Gastroesophageal sphincter (tissue), 3 donors: ENCODE measurements around the gene MLXIP.

ENCODE experiments used
- CTCF ChIP-seq, 4 experiments: fragments of 200-600 bp in 2 of 4; fragments of 450-650 bp in 2 of 4; sonication (generic) in 1 of 4; IDR thresholded peaks; one replicate each; pipeline ENCODE4 v1.5.1; 2017 to 2019; ENCODE audit warnings: antibody characterized with exemption in 4 of 4, mild to moderate bottlenecking in 2 of 4, moderate library complexity in 2 of 4
- EP300 ChIP-seq: sonication (generic); formaldehyde crosslinking; IDR thresholded peaks from one replicate; pipeline ENCODE4 v1.6.1; 2017; ENCODE audit warnings: antibody characterized with exemption, mild to moderate bottlenecking
- POLR2A ChIP-seq, 2 donors: fragments of 450-650 bp; IDR thresholded peaks; one replicate each; pipeline ENCODE4 v1.6.1; 2017; ENCODE audit warnings: antibody characterized with exemption in 2 of 2, mild to moderate bottlenecking in 2 of 2, moderate library complexity in 1 of 2
- POLR2AphosphoS5 ChIP-seq: sonication (generic); formaldehyde crosslinking; IDR thresholded peaks from one replicate; pipeline ENCODE4 v1.6.1; 2017; ENCODE audit warnings: antibody characterized with exemption

DNA sequence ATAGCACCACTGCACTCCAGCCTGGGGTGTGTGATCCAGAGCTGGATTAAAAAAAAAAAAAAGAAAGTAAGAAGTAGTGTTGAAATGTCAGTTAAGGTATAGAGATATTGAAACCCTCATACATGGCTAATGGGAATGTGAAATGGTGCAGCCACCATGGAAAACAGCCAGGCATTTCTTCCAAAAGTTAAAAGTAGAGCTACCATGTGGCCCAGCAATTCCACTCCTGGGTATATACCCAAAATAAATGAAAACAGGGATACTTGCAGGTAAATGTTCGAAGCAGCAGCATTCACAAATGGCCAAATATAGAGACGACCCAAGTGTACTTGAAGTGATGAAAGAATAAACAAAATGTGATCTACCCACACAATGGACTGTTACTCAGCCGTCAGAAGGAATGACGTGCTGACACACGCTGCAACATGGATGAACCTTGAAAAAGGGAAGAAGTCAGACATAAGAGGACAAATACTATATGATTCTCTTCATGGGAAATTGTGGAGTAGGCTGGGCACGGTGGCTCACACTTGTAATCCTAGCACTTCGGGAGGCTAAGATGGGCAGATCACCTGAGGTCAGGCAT lies 80.2 kb downstream of the MLXIP start:
- TF ChIP-seq CTCF (IDR thresholded peaks at IDR 0.05) (no peak), POLR2A (IDR thresholded peaks at IDR 0.05) (no peak), EP300 (no peak), POLR2AphosphoS5 (no peak)
